ENCODE measurements around the gene CCDC177.

- TF ChIP-seq CTCF (IDR thresholded peaks at IDR 0.05; ENCODE audit: poor library complexity, severe bottlenecking) (no peak), EP300 (conservative IDR thresholded peaks at IDR 0.05; ENCODE audit: poor library complexity, severe bottlenecking) (no peak), POLR2AphosphoS5 (IDR thresholded peaks at IDR 0.05) (no peak), MXI1 (conservative IDR thresholded peaks at IDR 0.05; ENCODE audit: poor library complexity, severe bottlenecking) (no peak), EZH2 (IDR thresholded peaks at IDR 0.05; ENCODE audit: borderline replicate concordance, insufficient read depth, low read length, poor library complexity, severe bottlenecking) (no peak), TAF1 (IDR thresholded peaks at IDR 0.05; ENCODE audit: low read depth) (no peak), REST (IDR thresholded peaks at IDR 0.05; ENCODE audit: borderline replicate concordance) (no peak), RAD21 (conservative IDR thresholded peaks at IDR 0.05) (no peak), SMC3 (conservative IDR thresholded peaks at IDR 0.05; ENCODE audit: poor library complexity) (no peak)
These were observed 3.1 kb downstream of the CCDC177 start for GRCh38 chr14:69571449-69572029.
